RWPE1 (cell line): ENCODE data around the gene RCN2.

Source experiments
- CTCF ChIA-PET: fragments of 350-600 bp; sonication (Branson Sonifier 250); formaldehyde crosslinking; extraction: SDS; loops from one replicate; lab custom pipeline; 2021; lab: Yijun Ruan, JAX
- POLR2A ChIA-PET: fragments of 400-600 bp; formaldehyde crosslinking; extraction: SDS; loops from one replicate; lab custom pipeline; 2020; ENCODE audit warnings: antibody characterized with exemption; ENCODE audit not compliant: low non-redundant PET; lab: Yijun Ruan, JAX
- DNase-seq: peaks from one replicate; pipeline ENCODE4 v3.0.0; 2012; ENCODE audit warnings: low spot score
- H3K27ac ChIP-seq: fragments of 450-650 bp; 2 replicates; pipeline ENCODE4 v1.5.1; 2017
- TF ChIP-seq, protein P1 (sequence below): fragments of 450-650 bp; conservative IDR thresholded peaks from 2 replicates; pipeline ENCODE4 v1.5.1; 2017; ENCODE audit warnings: low read depth, mild to moderate bottlenecking

RCN2 gene

DNA sequence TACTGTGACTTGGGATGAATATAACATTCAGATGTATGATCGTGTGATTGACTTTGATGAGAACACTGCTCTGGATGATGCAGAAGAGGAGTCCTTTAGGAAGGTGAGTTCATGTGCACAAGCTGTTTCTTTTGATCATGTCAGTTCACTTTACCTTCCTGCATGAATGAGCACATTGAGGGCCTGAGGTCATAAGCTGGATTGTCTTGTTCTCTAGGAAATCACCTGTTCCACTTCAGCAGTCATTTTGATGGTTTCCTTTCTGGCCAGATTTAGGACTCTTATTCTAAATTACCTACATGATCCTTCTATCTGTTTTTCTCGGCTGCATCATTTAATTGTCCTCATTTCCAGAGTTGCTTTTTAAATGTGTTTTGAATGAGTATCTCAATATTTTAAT lies 4.1 kb downstream of the RCN2 start:
- TF ChIP-seq, protein P1, sequence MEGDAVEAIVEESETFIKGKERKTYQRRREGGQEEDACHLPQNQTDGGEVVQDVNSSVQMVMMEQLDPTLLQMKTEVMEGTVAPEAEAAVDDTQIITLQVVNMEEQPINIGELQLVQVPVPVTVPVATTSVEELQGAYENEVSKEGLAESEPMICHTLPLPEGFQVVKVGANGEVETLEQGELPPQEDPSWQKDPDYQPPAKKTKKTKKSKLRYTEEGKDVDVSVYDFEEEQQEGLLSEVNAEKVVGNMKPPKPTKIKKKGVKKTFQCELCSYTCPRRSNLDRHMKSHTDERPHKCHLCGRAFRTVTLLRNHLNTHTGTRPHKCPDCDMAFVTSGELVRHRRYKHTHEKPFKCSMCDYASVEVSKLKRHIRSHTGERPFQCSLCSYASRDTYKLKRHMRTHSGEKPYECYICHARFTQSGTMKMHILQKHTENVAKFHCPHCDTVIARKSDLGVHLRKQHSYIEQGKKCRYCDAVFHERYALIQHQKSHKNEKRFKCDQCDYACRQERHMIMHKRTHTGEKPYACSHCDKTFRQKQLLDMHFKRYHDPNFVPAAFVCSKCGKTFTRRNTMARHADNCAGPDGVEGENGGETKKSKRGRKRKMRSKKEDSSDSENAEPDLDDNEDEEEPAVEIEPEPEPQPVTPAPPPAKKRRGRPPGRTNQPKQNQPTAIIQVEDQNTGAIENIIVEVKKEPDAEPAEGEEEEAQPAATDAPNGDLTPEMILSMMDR: no peak
- H3K27ac ChIP-seq: no peak overlapping the region
- ChIA-PET POLR2A (interaction anchor here (0.6 kb wide), 1 partner anchor 46 kb away, joined by 3 read pairs; no protein-coding TSS in a partner anchor), CTCF (interaction anchor here (1.2 kb wide), 1 partner anchor 32 kb away, joined by 3 read pairs; no protein-coding TSS in a partner anchor)
- no peak for DNase-seq

DNA sequence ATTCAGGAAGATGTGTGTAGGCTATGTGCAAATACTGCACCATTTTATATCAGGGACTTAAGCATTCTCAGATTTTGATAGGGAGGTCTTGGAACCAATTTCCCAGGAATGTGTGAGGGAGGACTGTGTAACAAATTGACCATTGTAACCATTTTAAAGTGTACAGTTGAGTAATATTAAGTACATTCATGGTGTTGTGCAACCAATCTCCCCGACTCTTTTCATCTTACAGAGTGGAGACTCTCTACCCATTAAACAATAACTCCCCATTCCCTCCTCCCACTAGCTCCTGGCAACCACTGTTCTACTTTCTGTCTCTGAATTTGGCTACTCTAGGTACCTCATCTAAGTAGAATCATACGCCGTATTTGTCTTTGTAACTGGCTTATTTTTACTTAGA lies 5.1 kb downstream of the RCN2 start:
- no peak for DNase-seq
- POLR2A ChIA-PET: no interaction called here
- TF ChIP-seq, protein P1: no peak
- no peak overlapping the region for H3K27ac ChIP-seq
- CTCF ChIA-PET: no interaction called here

DNA sequence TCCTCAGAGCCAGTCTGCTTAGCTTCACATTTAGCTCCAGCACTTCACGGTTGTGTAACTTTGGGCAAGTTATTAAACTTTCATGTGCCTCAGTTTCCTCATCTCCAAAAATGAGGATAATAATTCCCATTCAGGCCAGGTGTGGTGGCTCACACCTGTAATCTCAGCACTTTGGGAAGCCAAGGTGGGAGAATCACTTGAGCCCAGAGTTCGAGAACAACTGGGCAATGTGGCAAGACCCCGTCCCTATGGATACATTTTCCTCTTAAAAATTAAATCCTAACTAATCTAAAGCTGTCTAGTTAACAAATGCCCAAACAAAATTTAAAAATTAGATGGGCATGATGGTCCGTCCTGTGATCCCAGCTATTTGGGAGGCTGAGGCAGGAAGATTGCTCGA lies 7.2 kb downstream of the RCN2 start:
- POLR2A ChIA-PET: no interaction called here
- no peak for DNase-seq
- TF ChIP-seq, protein P1: no peak
- CTCF ChIA-PET: no interaction called here
- H3K27ac ChIP-seq: no peak overlapping the region

DNA sequence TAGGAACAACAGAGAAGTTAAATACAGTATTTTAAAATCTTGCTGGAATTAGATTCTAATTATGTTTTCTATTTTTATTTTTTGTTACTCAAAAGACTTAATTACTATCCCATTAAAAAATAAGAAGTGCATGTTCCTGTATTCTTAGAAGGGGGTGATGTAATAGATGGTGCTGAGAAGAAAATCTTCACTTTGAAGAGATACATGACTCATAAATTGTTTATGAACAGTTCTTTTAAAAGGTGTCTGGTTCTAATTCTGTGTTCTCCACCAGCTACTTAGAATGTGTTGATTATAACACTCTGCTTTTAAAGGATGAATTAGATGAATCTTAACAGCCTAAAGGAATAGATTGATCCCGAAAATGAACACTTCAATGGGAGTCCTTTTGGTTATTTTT lies 8.2 kb downstream of the RCN2 start:
- no peak for DNase-seq
- CTCF ChIA-PET: no interaction called here
- POLR2A ChIA-PET: no interaction called here

DNA sequence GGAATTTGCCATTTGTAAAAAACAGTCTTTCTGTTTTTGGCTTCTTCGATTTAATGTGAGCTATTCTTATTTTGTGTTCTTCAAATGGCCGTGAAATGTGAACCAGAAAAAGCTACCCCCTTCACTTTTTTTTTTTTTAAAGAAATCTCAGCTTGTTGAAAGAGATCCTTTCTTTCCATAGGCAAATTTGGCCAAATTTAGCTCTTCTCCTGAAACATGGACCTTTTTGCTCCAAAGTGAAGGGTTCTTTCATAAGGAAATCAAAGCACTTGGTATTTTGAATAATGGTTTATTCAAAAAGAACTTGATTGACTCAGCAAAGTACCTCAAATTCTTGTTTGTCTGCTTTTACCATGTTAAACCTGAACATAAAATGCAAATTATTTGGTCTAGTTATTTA lies 10.1 kb downstream of the RCN2 start:
- DNase-seq: no peak
- CTCF ChIA-PET: interaction anchor here (0.7 kb wide), 1 partner anchor 108 kb away, joined by 3 read pairs; no protein-coding TSS in a partner anchor
- no peak overlapping the region for H3K27ac ChIP-seq
- TF ChIP-seq, protein P1: no peak
- POLR2A ChIA-PET: no interaction called here

More for the DNA sequence above, 8.2 kb downstream of the RCN2 start:
- H3K27ac ChIP-seq: no peak overlapping the region
- TF ChIP-seq, protein P1: 0 out of 2 replicates have a peak, but pooled peaks have one; percentile 8

DNA sequence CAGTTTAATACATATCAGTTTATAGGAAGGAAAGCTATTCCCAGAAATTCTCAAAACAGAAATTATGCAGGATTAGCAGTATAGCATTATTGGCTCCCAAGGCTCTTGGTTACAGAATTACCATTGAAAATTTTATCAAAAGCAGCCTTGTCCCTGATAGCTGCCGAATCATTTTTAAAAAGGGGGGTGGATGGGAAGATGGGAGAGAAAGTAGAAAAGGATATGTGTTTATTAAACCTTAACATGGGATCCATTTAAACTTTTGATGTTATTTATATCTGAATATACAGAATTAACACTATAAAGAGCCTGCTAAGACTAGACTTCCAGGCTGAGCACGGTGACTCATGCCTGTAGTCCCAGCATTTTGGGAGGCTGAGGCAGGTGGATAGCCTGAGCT lies 10.8 kb downstream of the RCN2 start:
- ChIA-PET POLR2A (no interaction called here), CTCF (no interaction called here)
- H3K27ac ChIP-seq: no peak overlapping the region
- TF ChIP-seq, protein P1: no peak
- no peak for DNase-seq
